ENCODE measurements around the gene CARF. TPM values are rescaled to one million over a fixed set of nuclear protein-coding genes. Genes with fewer than 3 reads are reported as not detected.

The CARF gene
- total RNA-seq, 1 experiment from 2014 or later: 6.8 TPM

DNA sequence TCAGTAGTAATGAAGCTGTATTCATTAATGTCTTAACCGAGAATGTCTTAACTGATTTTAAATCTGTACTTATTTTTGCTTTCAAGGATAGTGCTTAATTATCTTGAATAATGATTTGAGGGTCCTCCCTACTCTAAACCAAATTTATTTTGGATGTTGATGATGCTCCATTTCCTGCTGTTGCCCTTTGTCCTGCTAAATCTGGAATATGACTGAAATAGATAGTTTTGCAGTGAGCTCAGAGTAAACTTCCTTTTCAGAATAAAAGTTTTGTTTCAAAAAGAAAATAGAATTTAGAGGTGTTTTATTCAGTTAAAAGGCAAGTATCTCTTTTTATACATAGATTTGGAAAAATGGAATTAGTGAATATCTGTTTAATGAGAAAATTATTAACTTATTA, 110.7 kb downstream of the CARF start:
- peaks cover 5% of the 10 kb centered on the region for H3K36me3 Mint-ChIP-seq (ENCODE audit: insufficient read depth, unreplicated experiment)
- no peak overlapping the region for H3K27ac Mint-ChIP-seq (ENCODE audit: low read depth, unreplicated experiment)
- intact Hi-C loops (cut with micrococcal nuclease): no loop called here
- ChIA-PET CTCF (interaction anchor here (1.0 kb wide), 1 partner anchor 13 kb away, joined by 6 read pairs; no protein-coding TSS in a partner anchor), POLR2A (interaction anchor here (0.7 kb wide), 1 partner anchor 56 kb away, joined by 3 read pairs; no protein-coding TSS in a partner anchor)
- H3K27me3 Mint-ChIP-seq (ENCODE audit: insufficient read depth, unreplicated experiment): no peaks in the 10 kb centered on the region
- H3K4me1 Mint-ChIP-seq (ENCODE audit: insufficient read depth, unreplicated experiment): peaks cover 28% of the 10 kb centered on the region
- no peaks in the 10 kb centered on the region for H3K9me3 Mint-ChIP-seq (ENCODE audit: unreplicated experiment)
- BruUV-seq (replicated peaks): no TSS peak
- H3K4me3 Mint-ChIP-seq (ENCODE audit: unreplicated experiment): no peak overlapping the region
- no peak for DNase-seq (ENCODE audit: unreplicated experiment)
- no peak for TF ChIP-seq CTCF (IDR thresholded peaks at IDR 0.05; ENCODE audit: unreplicated experiment)

GRCh38 chr2:203025592-203025991, 113.5 kb downstream of the CARF start:
- no peak for DNase-seq (ENCODE audit: unreplicated experiment)
- ChIA-PET CTCF (no interaction called here), POLR2A (interaction anchor here (0.6 to 2.2 kb wide), 2 partner anchors 10 to 501 kb away, joined by 3 to 11 read pairs; partner anchors contain the start of gene NBEAL1)
- Mint-ChIP-seq H3K9me3 (ENCODE audit: unreplicated experiment) (no peaks in the 10 kb centered on the region), H3K4me1 (ENCODE audit: insufficient read depth, unreplicated experiment) (peaks cover 10% of the 10 kb centered on the region), H3K4me3 (ENCODE audit: unreplicated experiment) (no peak overlapping the region), H3K36me3 (ENCODE audit: insufficient read depth, unreplicated experiment) (no peaks in the 10 kb centered on the region), H3K27ac (ENCODE audit: low read depth, unreplicated experiment) (no peak overlapping the region), H3K27me3 (ENCODE audit: insufficient read depth, unreplicated experiment) (no peaks in the 10 kb centered on the region)
- no peak for TF ChIP-seq CTCF (IDR thresholded peaks at IDR 0.05; ENCODE audit: unreplicated experiment)
- intact Hi-C loops (cut with micrococcal nuclease): no loop called here
- no TSS peak for BruUV-seq (replicated peaks)

GRCh38 chr2:203030545-203030944, 118.5 kb downstream of the CARF start:
- H3K9me3 Mint-ChIP-seq (ENCODE audit: unreplicated experiment): no peaks in the 10 kb centered on the region
- DNase-seq (ENCODE audit: unreplicated experiment): no peak
- H3K4me1 Mint-ChIP-seq (ENCODE audit: insufficient read depth, unreplicated experiment): peaks cover 12% of the 10 kb centered on the region
- no peak for TF ChIP-seq CTCF (IDR thresholded peaks at IDR 0.05; ENCODE audit: unreplicated experiment)
- CTCF ChIA-PET: no interaction called here
- no peak overlapping the region for H3K4me3 Mint-ChIP-seq (ENCODE audit: unreplicated experiment)
- POLR2A ChIA-PET: interaction anchor here (1.4 kb wide), 1 partner anchor 13 kb away, joined by 4 read pairs; no protein-coding TSS in a partner anchor
- H3K27me3 Mint-ChIP-seq (ENCODE audit: insufficient read depth, unreplicated experiment): no peaks in the 10 kb centered on the region
- H3K36me3 Mint-ChIP-seq (ENCODE audit: insufficient read depth, unreplicated experiment): peaks cover 7% of the 10 kb centered on the region
- intact Hi-C loops (cut with micrococcal nuclease): no loop called here
- BruUV-seq (replicated peaks): no TSS peak
- no peak overlapping the region for H3K27ac Mint-ChIP-seq (ENCODE audit: low read depth, unreplicated experiment)

DNA sequence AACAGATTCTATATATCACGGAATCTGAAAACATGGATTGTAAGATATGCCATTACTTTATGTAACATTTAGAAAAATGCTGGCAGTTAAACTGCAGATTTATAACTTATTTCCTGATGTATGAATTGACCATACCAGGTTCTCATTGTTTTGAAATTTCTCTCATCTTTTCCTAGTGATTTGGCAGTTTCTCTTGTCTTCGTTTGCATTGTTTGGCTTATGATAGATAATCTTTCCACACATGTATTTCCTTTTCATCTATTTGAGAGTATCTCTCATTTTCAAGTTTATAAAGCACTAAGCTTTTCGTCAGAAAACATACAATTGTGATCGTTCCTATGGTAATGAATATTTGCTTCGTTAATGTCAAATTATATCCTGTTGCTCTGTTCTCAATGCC, 118.9 kb downstream of the CARF start:
- CTCF ChIA-PET: no interaction called here
- H3K36me3 Mint-ChIP-seq (ENCODE audit: insufficient read depth, unreplicated experiment): peaks cover 7% of the 10 kb centered on the region
- H3K27me3 Mint-ChIP-seq (ENCODE audit: insufficient read depth, unreplicated experiment): no peaks in the 10 kb centered on the region
- peaks cover 7% of the 10 kb centered on the region for H3K4me1 Mint-ChIP-seq (ENCODE audit: insufficient read depth, unreplicated experiment)
- POLR2A ChIA-PET: interaction anchor here (1.4 kb wide), 1 partner anchor 13 kb away, joined by 4 read pairs; no protein-coding TSS in a partner anchor
- intact Hi-C loops (cut with micrococcal nuclease): no loop called here
- BruUV-seq (replicated peaks): no TSS peak
- no peak overlapping the region for H3K27ac Mint-ChIP-seq (ENCODE audit: low read depth, unreplicated experiment)
- no peak overlapping the region for H3K4me3 Mint-ChIP-seq (ENCODE audit: unreplicated experiment)
- no peak for TF ChIP-seq CTCF (IDR thresholded peaks at IDR 0.05; ENCODE audit: unreplicated experiment)
- no peak for DNase-seq (ENCODE audit: unreplicated experiment)
- H3K9me3 Mint-ChIP-seq (ENCODE audit: unreplicated experiment): no peaks in the 10 kb centered on the region

All from MCF 10A (cell line).